Measurements from ENCODE around the gene SGSH.

GRCh38 chr17:80217703-80218362 is 2.3 kb downstream of the SGSH start:
- TF ChIP-seq CTCF (IDR thresholded peaks at IDR 0.05) (no peak), POLR2A (IDR thresholded peaks at IDR 0.05) (no peak)

All from testis (tissue), 2 donors.